GM12878 (cell line): ENCODE data around the gene ZYG11A. TPM values are rescaled to one million over a fixed set of nuclear protein-coding genes. Genes with fewer than 3 reads are reported as not detected.

Source experiments
- ATAC-seq: fragments of 200-7000 bp; cut with Tn5 transposase; 3 replicates; pipeline ENCODE4 v1.9.1; 2020; ENCODE audit warnings: mild to moderate bottlenecking, moderate library complexity
- BruUV-seq: library from RNA; stranded (reverse); fragments of 400-500 nt; replicated peaks from 2 replicates; lab custom pipeline; 2021; lab: Mats Ljungman, UMichigan
- CTCF ChIA-PET: fragments of 300-600 bp; sonication (Branson Sonifier 250); formaldehyde crosslinking; extraction: SDS; loops from one replicate; lab custom pipeline; 2021; ENCODE audit warnings: inconsistent platforms; lab: Yijun Ruan, JAX
- POLR2A ChIA-PET: fragments of 350-600 bp; formaldehyde crosslinking; extraction: SDS; loops from one replicate; lab custom pipeline; 2021; ENCODE audit warnings: inconsistent platforms; lab: Charles Lee
- RAD21 ChIA-PET: fragments of 300-600 bp; sonication (Branson Sonifier 250); formaldehyde crosslinking; loops from one replicate; lab custom pipeline; 2023; ENCODE audit warnings: antibody characterized with exemption; ENCODE audit not compliant: unreplicated experiment; lab: Charles Lee
- SMC1A ChIA-PET: fragments of 300-600 bp; sonication (Branson Sonifier 250); formaldehyde crosslinking; loops from one replicate; lab custom pipeline; 2023; ENCODE audit not compliant: unreplicated experiment, uncharacterized antibody; lab: Charles Lee
- DNase-seq: peaks from one replicate; pipeline ENCODE4 v3.0.0-alpha.2; 2011; ENCODE audit warnings: low read depth, low spot score
- FAIRE-seq: peaks from 3 replicates; lab custom pipeline; 2011; peaks lifted over from hg19 to GRCh38; lab: Jason Lieb, UNC
- H2AFZ ChIP-seq: 2 replicates; pipeline ENCODE4 v1.6.0; 2011; ENCODE audit warnings: low read depth, low read length, control low read depth; ENCODE audit not compliant: control insufficient read depth
- H3K27ac ChIP-seq: 2 replicates; pipeline ENCODE4 v1.5.1; 2011; ENCODE audit warnings: control low read depth; ENCODE audit not compliant: control insufficient read depth, insufficient read depth
- H3K27me3 ChIP-seq, 2 experiments: replicated peaks in 1 of 2; 2 replicates each; pipeline versions ENCODE4 v1.6.0 to v1.6.1; 2011; ENCODE audit warnings: low read length in 1 of 2; ENCODE audit not compliant: control insufficient read depth in 2 of 2, insufficient read depth in 2 of 2
- H3K36me3 ChIP-seq, 2 experiments: 2 replicates each; pipeline ENCODE4 v1.5.1; 2011; ENCODE audit warnings: low read length in 1 of 2; ENCODE audit not compliant: control insufficient read depth in 2 of 2, insufficient read depth in 2 of 2
- H3K4me1 ChIP-seq: 2 replicates; pipeline ENCODE4 v1.6.1; 2011; ENCODE audit warnings: mild to moderate bottlenecking, low read length, moderate library complexity, mixed read lengths; ENCODE audit not compliant: control insufficient read depth, insufficient read depth
- H3K4me2 ChIP-seq: 2 replicates; pipeline ENCODE4 v1.6.0; 2011; ENCODE audit warnings: control low read depth; ENCODE audit not compliant: control insufficient read depth, insufficient read depth
- H3K4me3 ChIP-seq: fragments of 200-600 bp; sonication (generic); 2 replicates; pipeline ENCODE4 v1.5.1; 2016
- H3K79me2 ChIP-seq: 2 replicates; pipeline ENCODE4 v1.6.0; 2011; ENCODE audit warnings: low read length; ENCODE audit not compliant: control insufficient read depth, insufficient read depth
- H3K9ac ChIP-seq: 2 replicates; pipeline ENCODE4 v1.8.0; 2011; ENCODE audit warnings: low read length, control low read depth, mixed read lengths; ENCODE audit not compliant: control insufficient read depth, insufficient read depth
- H3K9me3 ChIP-seq: replicated peaks from 3 replicates; pipeline ENCODE4 v1.5.1; 2011; ENCODE audit warnings: mild to moderate bottlenecking, low read length; ENCODE audit not compliant: control insufficient read depth, insufficient read depth
- H4K20me1 ChIP-seq: 2 replicates; pipeline ENCODE4 v1.6.0; 2011; ENCODE audit not compliant: control insufficient read depth, insufficient read depth
- MLLT1 ChIP-seq: fragments of 450-650 bp; IDR thresholded peaks from 2 replicates; pipeline ENCODE4 v1.6.1; 2016; ENCODE audit warnings: mild to moderate bottlenecking
- POLR2AphosphoS2 ChIP-seq: IDR thresholded peaks from 2 replicates; pipeline ENCODE4 v1.6.1; 2011; ENCODE audit warnings: low read depth, mild to moderate bottlenecking, low read length, improper control_type of control experiment, moderate library complexity
- SIX5 ChIP-seq: IDR thresholded peaks from 2 replicates; pipeline ENCODE4 v1.6.1; 2011; ENCODE audit warnings: mild to moderate bottlenecking, low read depth, low read length, moderate library complexity; ENCODE audit not compliant: severe bottlenecking
- ZBTB33 ChIP-seq: fragments of 450-650 bp; IDR thresholded peaks from 2 replicates; pipeline ENCODE4 v1.6.1; 2017; ENCODE audit warnings: mild to moderate bottlenecking
- ZNF384 ChIP-seq: IDR thresholded peaks from 2 replicates; pipeline ENCODE4 v1.6.1; 2012; ENCODE audit warnings: low read depth, mild to moderate bottlenecking, low read length, improper control_type of control experiment, borderline replicate concordance
- WGBS: methylation state at CpG from one replicate; pipeline ENCODE4 v1.1.6; 2016; ENCODE audit warnings: low lambda C conversion rate; ENCODE audit not compliant: insufficient replicate concordance, insufficient coverage; ENCODE audit errors: missing lambda C conversion rate; 5-methylcytosine and 5-hydroxymethylcytosine counted together
- in situ Hi-C: fragments of 300-500 bp; cut with MboI; formaldehyde crosslinking; loops from 9 replicates; pipeline ENCODE4 v1.14.3; 2018; ENCODE audit warnings: mixed read lengths
- intact Hi-C: fragments of 100-400 bp; cut with micrococcal nuclease; formaldehyde crosslinking; loops from one replicate; pipeline ENCODE4 v1.14.2; 2022; ENCODE audit not compliant: unreplicated experiment
- polyA plus RNA-seq, 11 experiments: library from polyadenylated mRNA; depleted of rRNA in 4 of 11; unstranded in 6 of 11; stranded (reverse) in 5 of 11; fragments of >200 nt; fragmentation: Nextera tagmentation in 4 of 11; fragmentation: Illumina TruSeq in 1 of 11; extraction: Ambion mirVana in 4 of 11; extraction: Trizol in 1 of 11; gene quantifications; 1 replicate in 1 of 11; 2 replicates in 10 of 11; pipeline versions ENCODE4 v1.2.1 to v1.2.3, GENCODE V29; 2011 to 2016; ENCODE audit warnings: inconsistent platforms in 2 of 11, missing spikeins in 2 of 11, low read depth in 1 of 11
- total RNA-seq, 4 experiments: library from RNA; depleted of rRNA in 3 of 4; stranded (reverse); fragments of >200 nt in 3 of 4; fragmentation: Illumina TruSeq in 1 of 4; extraction: Trizol in 1 of 4; gene quantifications; 2 replicates each; pipeline versions ENCODE4 v1.2.1 to v1.2.3, GENCODE V29; 2013 to 2021

Gene ZYG11A
- total and polyA plus RNA-seq, 10 of the 15 experiments (the other 5 are each of a cell fraction or from before 2014, with no cell fraction given), result 0.22 to 6.4 (median 0.68) TPM

- no TSS peak for BruUV-seq
- Histone ChIP-seq H4K20me1 (no peaks in the 10 kb centered on the region), H3K4me3 (peak overlapping the region; percentile 52), H3K9ac (peak overlapping the region; percentile 68; the same call in 1 of the 2 replicates), H3K27ac (no peak overlapping the region), H3K79me2 (no peaks in the 10 kb centered on the region), H2AFZ (peak overlapping the region; percentile 64), H3K27me3 (no peaks in the 10 kb centered on the region), H3K36me3 (no peaks in the 10 kb centered on the region), H3K4me1 (no peaks in the 10 kb centered on the region), H3K4me2 (peak overlapping the region; percentile 74), H3K9me3 (no peaks in the 10 kb centered on the region)
- in situ Hi-C loops, result loop anchor here (25.0 kb wide), 1 partner anchor 266 kb away; the partner anchor contains the start of gene CPT2
- DNase-seq, result no peak
- peak; percentile 3; the same call in 2 of the 3 replicates for ATAC-seq
- CTCF ChIA-PET, result interaction anchor here (1.1 to 2.0 kb wide), 8 partner anchors 9 to 220 kb away, joined by 4 to 11 read pairs (median 6); partner anchors contain the start of gene ZYG11A
- intact Hi-C loops, result loop anchor here (2.0 to 5.0 kb wide), 2 partner anchors 78 to 219 kb away; partner anchors contain the start of gene ZYG11A
- RAD21 ChIA-PET, result interaction anchor here (1.0 to 1.6 kb wide), 4 partner anchors 78 to 222 kb away, joined by 3 to 10 read pairs (median 5); partner anchors contain the start of genes COA7 and ZYG11A
- SMC1A ChIA-PET, result interaction anchor here (0.7 to 1.6 kb wide), 3 partner anchors 176 to 219 kb away, joined by 3 read pairs; no protein-coding TSS in a partner anchor
- FAIRE-seq, result no peak
- POLR2A ChIA-PET, result interaction anchor here (0.5 to 1.0 kb wide), 4 partner anchors 260 to 847 kb away, joined by 3 to 9 read pairs (median 4); no protein-coding TSS in a partner anchor
- WGBS, result 87% methylated on average over 30 of the region's 35 CpGs
- TF ChIP-seq SIX5 (no peak), ZBTB33 (peak; percentile 73; the same call in 1 of the 2 replicates), MLLT1 (peak; percentile 54), POLR2AphosphoS2 (no peak), ZNF384 (no peak)
Measured at GRCh38 chr1:52920791-52921291, 78.3 kb downstream of the ZYG11A start.
